PFSK-1 (cell line): ENCODE data around the gene METTL8.

ENCODE experiments used
- FOXP2 ChIP-seq: optimal IDR thresholded peaks from 2 replicates; pipeline ENCODE3; 2011; ENCODE audit warnings: borderline replicate concordance, control low read depth, inconsistent platforms; ENCODE audit not compliant: insufficient read depth; ENCODE audit errors: extremely low read length, extremely low read depth
- POLR2AphosphoS5 ChIP-seq: IDR thresholded peaks from 2 replicates; pipeline ENCODE4 v1.6.1; 2012; ENCODE audit warnings: low read depth, mild to moderate bottlenecking, control low read depth, low read length, moderate library complexity
- REST ChIP-seq, 2 experiments: IDR thresholded peaks; 2 replicates each; pipeline versions ENCODE4 v1.6.1 to v1.8.0; 2011 to 2012; ENCODE audit warnings: low read depth in 2 of 2, low read length in 2 of 2, control low read depth in 1 of 2, inconsistent platforms in 1 of 2, mild to moderate bottlenecking in 1 of 2, moderate library complexity in 1 of 2; ENCODE audit not compliant: insufficient read depth in 1 of 2
- SIN3A ChIP-seq: IDR thresholded peaks from 2 replicates; pipeline ENCODE4 v1.6.1; 2012; ENCODE audit warnings: mild to moderate bottlenecking, low read length, moderate library complexity, borderline replicate concordance; ENCODE audit not compliant: insufficient read depth
- TAF1 ChIP-seq: IDR thresholded peaks from 2 replicates; pipeline ENCODE4 v1.6.1; 2012; ENCODE audit warnings: low read length, control low read depth, borderline replicate concordance; ENCODE audit not compliant: insufficient read depth

METTL8 gene

GRCh38 chr2:171386627-171387026, 47.2 kb downstream of the METTL8 start:
- TF ChIP-seq FOXP2 (no peak), POLR2AphosphoS5 (no peak), REST (IDR thresholded peaks at IDR 0.05; ENCODE audit: insufficient read depth in 1 of 2, low read depth in 2 of 2, low read length in 2 of 2) (no peak), SIN3A (no peak), TAF1 (no peak)

GRCh38 chr2:171383134-171383533, 50.7 kb downstream of the METTL8 start:
- no peak for TF ChIP-seq POLR2AphosphoS5
- no peak for TF ChIP-seq REST (IDR thresholded peaks at IDR 0.05; ENCODE audit: insufficient read depth in 1 of 2, low read depth in 2 of 2, low read length in 2 of 2)
- TF ChIP-seq SIN3A = no peak
- no peak for TF ChIP-seq FOXP2
- TF ChIP-seq TAF1 = no peak

- TF ChIP-seq POLR2AphosphoS5 = no peak
- TF ChIP-seq SIN3A = no peak
- TF ChIP-seq TAF1 = no peak
Observed at GRCh38 chr2:171367692-171368091, 66.1 kb downstream of the METTL8 start.

GRCh38 chr2:171365778-171366177, 68.0 kb downstream of the METTL8 start:
- TF ChIP-seq REST (IDR thresholded peaks at IDR 0.05; ENCODE audit: insufficient read depth in 1 of 2, low read depth in 2 of 2, low read length in 2 of 2) (no peak), SIN3A (no peak), FOXP2 (no peak), POLR2AphosphoS5 (no peak), TAF1 (no peak)

- TF ChIP-seq SIN3A (no peak), FOXP2 (no peak), TAF1 (no peak), REST (IDR thresholded peaks at IDR 0.05; ENCODE audit: insufficient read depth in 1 of 2, low read depth in 2 of 2, low read length in 2 of 2) (no peak), POLR2AphosphoS5 (no peak)
Observed at GRCh38 chr2:171365232-171365631, 68.6 kb downstream of the METTL8 start.
